Fibroblast of lung (primary cell): ENCODE measurements around the gene NEK1.

Experiments used
- EZH2 ChIP-seq: IDR thresholded peaks from 2 replicates; pipeline ENCODE4 v1.5.1; 2012; ENCODE audit warnings: low read length, control low read depth, mild to moderate bottlenecking; ENCODE audit errors: missing control alignments
- TF ChIP-seq, protein P1 (sequence below), 2 donors: IDR thresholded peaks in 1 of 2; conservative IDR thresholded peaks in 1 of 2; 1 replicate in 1 of 2; 2 replicates in 1 of 2; pipeline ENCODE4 v1.5.1; 2011 to 2012; ENCODE audit warnings: low read length in 2 of 2, control low read depth in 1 of 2, inconsistent platforms in 1 of 2, low read depth in 1 of 2, mild to moderate bottlenecking in 1 of 2

DNA sequence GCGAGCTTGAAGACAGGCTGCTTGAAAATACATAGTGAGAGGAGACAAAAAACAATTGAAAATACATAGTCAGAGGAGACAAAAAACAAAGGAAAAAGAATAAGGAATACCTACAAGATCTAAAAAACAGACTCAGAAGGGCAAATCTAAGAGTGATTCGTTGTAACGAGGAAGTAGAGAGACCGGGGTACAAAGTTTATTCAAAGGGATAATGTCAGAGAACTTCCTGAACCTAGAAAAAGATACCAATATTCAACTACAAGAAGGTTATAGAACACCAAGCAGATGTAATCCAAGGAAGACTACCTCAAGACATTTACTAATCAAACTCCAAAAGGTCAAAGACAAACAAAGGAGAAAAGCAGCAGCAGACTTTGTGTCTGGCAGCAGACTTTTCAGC, 165.6 kb downstream of the NEK1 start:
- TF ChIP-seq, protein P1, sequence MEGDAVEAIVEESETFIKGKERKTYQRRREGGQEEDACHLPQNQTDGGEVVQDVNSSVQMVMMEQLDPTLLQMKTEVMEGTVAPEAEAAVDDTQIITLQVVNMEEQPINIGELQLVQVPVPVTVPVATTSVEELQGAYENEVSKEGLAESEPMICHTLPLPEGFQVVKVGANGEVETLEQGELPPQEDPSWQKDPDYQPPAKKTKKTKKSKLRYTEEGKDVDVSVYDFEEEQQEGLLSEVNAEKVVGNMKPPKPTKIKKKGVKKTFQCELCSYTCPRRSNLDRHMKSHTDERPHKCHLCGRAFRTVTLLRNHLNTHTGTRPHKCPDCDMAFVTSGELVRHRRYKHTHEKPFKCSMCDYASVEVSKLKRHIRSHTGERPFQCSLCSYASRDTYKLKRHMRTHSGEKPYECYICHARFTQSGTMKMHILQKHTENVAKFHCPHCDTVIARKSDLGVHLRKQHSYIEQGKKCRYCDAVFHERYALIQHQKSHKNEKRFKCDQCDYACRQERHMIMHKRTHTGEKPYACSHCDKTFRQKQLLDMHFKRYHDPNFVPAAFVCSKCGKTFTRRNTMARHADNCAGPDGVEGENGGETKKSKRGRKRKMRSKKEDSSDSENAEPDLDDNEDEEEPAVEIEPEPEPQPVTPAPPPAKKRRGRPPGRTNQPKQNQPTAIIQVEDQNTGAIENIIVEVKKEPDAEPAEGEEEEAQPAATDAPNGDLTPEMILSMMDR (conservative IDR thresholded peaks at IDR 0.05 in 1 of 2, IDR thresholded peaks at IDR 0.05 in 1 of 2; ENCODE audit: low read depth in 1 of 2, low read length in 2 of 2): no peak
- TF ChIP-seq EZH2: no peak
